ENCODE measurements around the gene GOLGA8G.
"Not testable (repeated sequence)": the region's sequence is repeated elsewhere in the genome, so short reads cannot be mapped to it uniquely, and the experiment has no call there.

DNA sequence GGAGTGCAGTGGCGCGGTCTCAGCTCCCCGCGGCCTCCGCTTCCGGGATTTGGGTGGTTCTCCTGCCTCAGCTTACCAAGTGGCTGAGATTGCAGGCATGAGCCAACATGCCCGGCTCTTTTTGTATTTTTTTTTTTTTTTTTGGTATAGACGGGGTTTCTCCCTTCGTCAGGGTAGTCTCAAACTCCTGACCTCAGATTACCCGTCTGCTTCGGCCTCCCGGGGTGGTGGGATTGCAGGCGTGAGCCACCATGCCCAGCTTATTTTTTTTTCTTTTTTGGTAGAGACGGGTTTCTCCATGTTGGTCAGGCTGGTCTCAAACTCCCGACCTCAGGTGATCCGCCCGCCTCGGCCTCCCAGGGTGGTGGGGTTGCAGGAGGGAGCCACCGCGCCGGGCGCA is 18.6 kb downstream of the GOLGA8G start:
- TF ChIP-seq, protein P1, sequence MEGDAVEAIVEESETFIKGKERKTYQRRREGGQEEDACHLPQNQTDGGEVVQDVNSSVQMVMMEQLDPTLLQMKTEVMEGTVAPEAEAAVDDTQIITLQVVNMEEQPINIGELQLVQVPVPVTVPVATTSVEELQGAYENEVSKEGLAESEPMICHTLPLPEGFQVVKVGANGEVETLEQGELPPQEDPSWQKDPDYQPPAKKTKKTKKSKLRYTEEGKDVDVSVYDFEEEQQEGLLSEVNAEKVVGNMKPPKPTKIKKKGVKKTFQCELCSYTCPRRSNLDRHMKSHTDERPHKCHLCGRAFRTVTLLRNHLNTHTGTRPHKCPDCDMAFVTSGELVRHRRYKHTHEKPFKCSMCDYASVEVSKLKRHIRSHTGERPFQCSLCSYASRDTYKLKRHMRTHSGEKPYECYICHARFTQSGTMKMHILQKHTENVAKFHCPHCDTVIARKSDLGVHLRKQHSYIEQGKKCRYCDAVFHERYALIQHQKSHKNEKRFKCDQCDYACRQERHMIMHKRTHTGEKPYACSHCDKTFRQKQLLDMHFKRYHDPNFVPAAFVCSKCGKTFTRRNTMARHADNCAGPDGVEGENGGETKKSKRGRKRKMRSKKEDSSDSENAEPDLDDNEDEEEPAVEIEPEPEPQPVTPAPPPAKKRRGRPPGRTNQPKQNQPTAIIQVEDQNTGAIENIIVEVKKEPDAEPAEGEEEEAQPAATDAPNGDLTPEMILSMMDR (IDR thresholded peaks at IDR 0.05; ENCODE audit: low read depth, low read length) = not testable (repeated sequence)
- TF ChIP-seq POLR2A (IDR thresholded peaks at IDR 0.05; ENCODE audit: extremely low read depth, insufficient read length) = not testable (repeated sequence)
- TF ChIP-seq, protein P2, sequence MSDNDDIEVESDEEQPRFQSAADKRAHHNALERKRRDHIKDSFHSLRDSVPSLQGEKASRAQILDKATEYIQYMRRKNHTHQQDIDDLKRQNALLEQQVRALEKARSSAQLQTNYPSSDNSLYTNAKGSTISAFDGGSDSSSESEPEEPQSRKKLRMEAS (IDR thresholded peaks at IDR 0.05; ENCODE audit: low read depth, low read length) = not testable (repeated sequence)
